Right forelimb (tissue), 1 donor: ENCODE measurements around the gene CYB561D1.
"Not testable (repeated sequence)": the region's sequence is repeated elsewhere in the genome, so short reads cannot be mapped to it uniquely, and the experiment has no call there.

ENCODE experiments used
- DNase-seq: peaks from one replicate; pipeline ENCODE4 v3.0.0-alpha.2; 2018

Gene CYB561D1

GRCh38 chr1:109493805-109494539 lies at the start of gene CYB561D1:
CYB561D1 (plus strand) TSS chr1:109494094; CDS start chr1:109494140, 46 bp downstream.
- DNase-seq: peak; percentile 95

DNA sequence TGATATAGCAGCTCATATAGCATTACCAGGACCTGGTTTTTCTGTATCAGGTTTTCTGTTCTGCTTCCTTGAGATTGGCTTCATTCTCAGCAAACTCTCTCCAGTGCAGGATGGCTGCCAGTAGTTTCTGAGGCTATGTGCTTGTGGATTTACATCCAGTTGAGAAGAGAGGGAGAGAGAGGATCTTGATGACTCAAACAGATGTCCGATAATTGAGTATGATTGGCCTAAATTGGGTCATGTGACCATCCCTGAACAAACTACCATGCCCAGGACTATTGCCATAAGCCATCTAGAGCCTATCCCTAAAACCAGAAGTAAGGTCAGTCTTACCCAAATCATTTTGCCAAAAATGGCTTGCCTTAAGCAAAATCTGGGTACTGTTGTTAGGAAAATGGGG lies 49.5 kb upstream of the CYB561D1 start:
- DNase-seq: no peak

GRCh38 chr1:109445949-109446695 lies 47.8 kb upstream of the CYB561D1 start:
- DNase-seq: not testable (repeated sequence)

DNA sequence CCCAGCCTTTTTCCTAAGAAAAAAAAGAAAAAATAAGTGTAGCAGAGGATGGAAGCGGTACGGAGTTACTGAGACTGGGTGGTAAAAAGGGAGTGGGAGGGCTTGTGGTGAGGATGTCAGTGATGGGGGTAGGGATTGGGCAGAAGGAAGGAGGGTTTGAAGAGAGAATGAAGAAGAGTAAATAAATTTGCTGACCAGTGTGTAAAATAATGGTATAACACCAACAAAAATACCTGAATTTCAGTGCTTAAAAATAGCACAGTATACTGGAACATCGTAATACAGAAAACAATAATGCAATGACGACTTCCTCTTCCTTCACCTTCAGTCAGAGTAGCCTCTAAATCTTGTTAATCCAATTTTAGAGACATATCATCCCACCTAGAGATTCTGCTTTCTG lies 46.4 kb upstream of the CYB561D1 start:
- DNase-seq: no peak

DNA sequence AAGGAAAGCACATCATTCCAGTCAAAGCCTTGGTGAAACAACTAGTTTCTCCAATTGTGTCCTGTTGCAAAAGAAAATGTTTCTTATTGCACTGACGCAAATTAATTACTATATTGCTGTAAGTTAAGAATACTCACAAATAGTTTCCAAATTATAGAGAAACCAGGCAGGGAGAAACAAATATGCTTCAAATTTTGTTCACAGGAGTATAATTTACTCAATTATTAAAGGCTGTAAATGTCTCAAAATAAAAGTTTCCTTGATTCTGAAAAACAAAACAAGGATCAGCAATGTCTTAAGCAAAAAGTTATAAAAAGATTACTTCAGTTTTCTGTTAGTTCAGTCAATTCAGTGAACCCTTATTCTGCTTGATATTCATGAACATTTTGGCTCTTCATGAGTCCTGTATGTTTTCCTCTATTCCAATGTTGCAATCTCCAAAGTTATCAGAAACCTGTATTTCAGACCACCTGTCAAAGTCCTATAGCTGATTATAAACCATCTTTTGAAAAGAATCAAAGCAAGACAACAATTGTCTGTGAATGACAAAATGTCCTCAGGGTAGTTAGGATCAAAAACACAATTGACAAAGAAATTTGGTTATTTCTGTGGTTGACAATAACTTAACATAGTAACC lies 39.3 kb upstream of the CYB561D1 start:
- no peak for DNase-seq

GRCh38 chr1:109457819-109458218 lies 36.1 kb upstream of the CYB561D1 start:
- no peak for DNase-seq

- DNase-seq: no peak
Measured at GRCh38 chr1:109466125-109466451, 27.8 kb upstream of the CYB561D1 start.

- DNase-seq: peak; percentile 65
Measured at GRCh38 chr1:109466452-109467300, 27.2 kb upstream of the CYB561D1 start, which contains the start of gene SYPL2. SYPL2 (plus strand) TSS chr1:109466546; CDS start chr1:109466844, 298 bp downstream.

- no peak for DNase-seq
Measured at GRCh38 chr1:109467301-109467777, 26.6 kb upstream of the CYB561D1 start.

DNA sequence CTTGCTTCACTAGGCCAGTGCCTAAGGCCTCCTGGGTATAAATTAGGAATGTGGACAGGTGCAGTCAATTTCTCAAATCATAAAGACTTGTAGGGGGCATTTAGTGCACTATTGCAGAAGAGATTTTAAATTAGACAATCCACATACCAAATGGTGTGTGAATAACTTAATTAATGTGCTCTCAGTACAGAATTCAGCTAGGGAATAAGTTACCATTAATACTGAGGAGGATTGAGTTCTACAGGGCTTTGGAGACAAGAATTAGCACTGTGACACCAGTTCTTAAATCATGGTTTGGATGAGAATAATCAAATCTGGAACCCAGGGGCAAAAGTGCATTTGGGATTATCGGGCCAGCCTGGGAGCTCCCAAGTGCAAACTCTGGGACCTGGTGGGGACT lies 25.8 kb upstream of the CYB561D1 start:
- DNase-seq: no peak

GRCh38 chr1:109468903-109469302 lies 25.0 kb upstream of the CYB561D1 start:
- DNase-seq: no peak

- no peak for DNase-seq
Measured at GRCh38 chr1:109470245-109470644, 23.6 kb upstream of the CYB561D1 start.

GRCh38 chr1:109472779-109473178 lies 21.1 kb upstream of the CYB561D1 start:
- DNase-seq: no peak

DNA sequence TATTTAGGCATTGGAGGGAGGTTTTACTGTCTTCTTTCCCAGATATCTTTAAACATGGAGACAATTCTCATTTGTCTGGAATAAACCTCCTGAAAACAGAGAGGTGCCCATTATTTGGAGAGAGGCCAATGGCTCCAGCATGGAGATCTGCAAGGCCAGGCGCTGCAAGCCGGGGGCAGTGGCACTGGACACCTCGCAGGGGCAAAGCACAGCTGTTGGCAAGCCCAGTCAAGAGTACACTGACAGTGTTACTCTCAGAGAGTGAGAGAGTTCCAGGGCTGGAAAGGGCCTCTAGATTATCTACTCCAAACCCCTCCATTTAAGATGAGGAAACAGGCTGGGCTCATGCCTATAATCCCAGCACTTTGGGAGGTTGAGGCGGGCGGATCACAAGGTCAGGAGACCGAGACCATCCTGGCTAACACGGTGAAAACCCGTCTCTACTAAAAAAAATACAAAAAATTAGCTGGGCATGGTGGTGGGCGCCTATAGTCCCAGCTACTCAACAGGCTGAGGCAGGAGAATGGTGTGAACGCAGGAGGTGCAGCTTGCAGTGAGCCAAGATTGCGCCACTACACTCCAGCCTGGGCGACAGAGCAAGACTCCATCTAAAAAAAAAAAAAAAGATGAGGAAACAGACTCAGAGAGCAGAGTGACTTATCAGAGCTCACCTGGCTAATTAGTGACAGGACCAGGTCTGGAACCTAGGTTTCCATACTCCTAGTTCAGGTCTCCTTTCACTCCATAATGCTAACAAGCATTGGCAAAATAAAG lies 20.4 kb upstream of the CYB561D1 start:
- not testable (repeated sequence) for DNase-seq

DNA sequence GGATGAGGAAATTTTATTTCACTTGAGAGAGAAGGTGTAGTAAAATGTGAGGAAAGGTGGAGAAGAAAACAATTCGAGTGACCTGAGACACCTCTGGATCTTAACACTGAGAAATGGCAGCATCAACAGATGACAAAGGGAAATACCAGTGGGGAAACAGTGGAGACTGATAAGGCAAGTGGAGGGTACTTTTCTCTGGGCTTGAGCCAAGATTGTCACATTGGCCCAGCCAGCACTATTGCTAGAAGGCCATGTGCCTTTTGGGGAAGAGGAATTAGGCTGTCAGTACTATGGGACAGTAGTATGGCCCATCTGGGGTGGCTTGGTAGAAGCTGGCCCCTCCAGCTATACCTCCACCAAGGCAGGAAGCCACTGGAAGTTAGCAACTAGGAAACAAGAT lies 19.2 kb upstream of the CYB561D1 start:
- no peak for DNase-seq

- no peak for DNase-seq
Measured at GRCh38 chr1:109475261-109475660, 18.6 kb upstream of the CYB561D1 start.

GRCh38 chr1:109476825-109477224 lies 17.1 kb upstream of the CYB561D1 start:
- no peak for DNase-seq

GRCh38 chr1:109477821-109478220 lies 16.1 kb upstream of the CYB561D1 start:
- no peak for DNase-seq

GRCh38 chr1:109478806-109479205 lies 15.1 kb upstream of the CYB561D1 start:
- peak; percentile 41 for DNase-seq

GRCh38 chr1:109479311-109479710 lies 14.6 kb upstream of the CYB561D1 start:
- peak; percentile 28 for DNase-seq

- peak; percentile 32 for DNase-seq
Measured at GRCh38 chr1:109479901-109480300, 14.0 kb upstream of the CYB561D1 start.

DNA sequence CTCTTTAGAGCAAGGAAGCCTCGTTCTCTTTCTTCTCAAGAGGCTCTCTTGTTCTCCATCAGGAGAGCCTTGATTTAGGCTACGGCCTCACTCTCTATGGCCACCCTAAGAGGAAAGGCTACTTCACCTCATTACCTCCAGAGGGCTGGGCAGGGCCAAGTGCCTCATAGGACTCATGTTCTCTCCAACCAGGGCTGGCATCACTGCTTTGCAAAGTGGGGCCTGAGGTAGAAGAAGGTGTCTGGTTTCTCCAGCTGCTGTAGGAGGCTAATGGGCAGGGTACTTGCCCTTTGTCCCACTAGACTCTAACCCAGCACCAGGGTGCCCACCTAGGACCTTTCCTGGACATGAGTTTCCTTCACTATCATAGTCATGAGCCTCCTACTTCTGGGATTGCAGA lies 12.2 kb upstream of the CYB561D1 start:
- no peak for DNase-seq
